Measurements from ENCODE around the gene PLA2G4B. TPM values are rescaled to one million over a fixed set of nuclear protein-coding genes. Genes with fewer than 3 reads are reported as not detected.
A peak's percentile ranks its signal among the peaks of the same experiment; 100 is the strongest.

PLA2G4B gene
- total and polyA plus RNA-seq, 2 experiments from 2014 or later, result 2.7 to 19.6 TPM

DNA sequence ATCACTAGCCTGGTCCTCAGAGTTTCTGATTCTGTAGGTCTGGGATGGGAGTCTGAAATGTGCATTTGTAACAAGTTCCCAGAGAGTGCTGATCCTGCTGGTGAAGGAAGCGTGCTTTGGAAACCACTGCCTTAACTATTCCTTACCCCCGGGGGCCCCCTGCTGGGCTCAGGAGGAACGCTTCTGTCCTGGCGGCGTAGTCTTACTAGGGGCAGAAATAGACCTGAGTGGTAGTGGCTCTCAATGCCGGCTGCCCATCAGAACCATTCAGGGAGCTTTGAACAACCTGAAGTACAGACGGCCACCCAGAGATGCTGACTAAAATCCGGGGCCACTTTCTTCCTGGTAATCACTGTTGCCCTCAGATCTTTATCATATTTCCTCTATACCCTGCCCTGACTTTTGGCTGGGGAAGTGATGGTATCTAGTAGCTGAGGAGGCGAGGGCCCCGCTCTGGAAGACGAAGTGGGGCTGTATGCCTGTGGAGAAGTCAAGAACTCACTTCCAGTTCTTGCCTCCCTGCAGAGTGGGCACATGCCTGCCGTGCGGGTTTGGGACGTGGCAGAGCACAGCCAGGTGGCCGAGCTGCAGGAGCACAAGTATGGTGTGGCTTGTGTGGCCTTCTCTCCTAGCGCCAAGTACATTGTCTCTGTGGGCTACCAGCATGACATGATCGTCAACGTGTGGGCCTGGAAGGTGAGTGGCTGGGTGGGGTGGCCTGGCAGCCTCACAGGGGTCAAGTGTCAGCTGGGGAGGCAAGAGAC is 27.0 kb upstream of the PLA2G4B start:
- Histone ChIP-seq H3K4me2 (no peak overlapping the region), H3K4me1 (ENCODE audit: insufficient read depth) (no peaks in the 10 kb centered on the region), H3K79me2 (peaks cover 9% of the 10 kb centered on the region), H3K4me3 (no peak overlapping the region), H4K20me1 (ENCODE audit: insufficient read depth, poor library complexity, severe bottlenecking) (no peaks in the 10 kb centered on the region), H3K27ac (no peak overlapping the region), H3K36me3 (replicated peaks; ENCODE audit: insufficient read depth, low read depth) (no peaks in the 10 kb centered on the region), H3K9me2 (replicated peaks; ENCODE audit: insufficient read depth) (no peaks in the 10 kb centered on the region), H2AFZ (no peak overlapping the region), H3K27me3 (no peaks in the 10 kb centered on the region), H3K9me3 (ENCODE audit: low read depth) (no peaks in the 10 kb centered on the region)
- WGBS (ENCODE audit: low lambda C conversion rate, missing lambda C conversion rate), result 55% methylated on average over 17 of the region's 18 CpGs
- TF ChIP-seq, protein P1, sequence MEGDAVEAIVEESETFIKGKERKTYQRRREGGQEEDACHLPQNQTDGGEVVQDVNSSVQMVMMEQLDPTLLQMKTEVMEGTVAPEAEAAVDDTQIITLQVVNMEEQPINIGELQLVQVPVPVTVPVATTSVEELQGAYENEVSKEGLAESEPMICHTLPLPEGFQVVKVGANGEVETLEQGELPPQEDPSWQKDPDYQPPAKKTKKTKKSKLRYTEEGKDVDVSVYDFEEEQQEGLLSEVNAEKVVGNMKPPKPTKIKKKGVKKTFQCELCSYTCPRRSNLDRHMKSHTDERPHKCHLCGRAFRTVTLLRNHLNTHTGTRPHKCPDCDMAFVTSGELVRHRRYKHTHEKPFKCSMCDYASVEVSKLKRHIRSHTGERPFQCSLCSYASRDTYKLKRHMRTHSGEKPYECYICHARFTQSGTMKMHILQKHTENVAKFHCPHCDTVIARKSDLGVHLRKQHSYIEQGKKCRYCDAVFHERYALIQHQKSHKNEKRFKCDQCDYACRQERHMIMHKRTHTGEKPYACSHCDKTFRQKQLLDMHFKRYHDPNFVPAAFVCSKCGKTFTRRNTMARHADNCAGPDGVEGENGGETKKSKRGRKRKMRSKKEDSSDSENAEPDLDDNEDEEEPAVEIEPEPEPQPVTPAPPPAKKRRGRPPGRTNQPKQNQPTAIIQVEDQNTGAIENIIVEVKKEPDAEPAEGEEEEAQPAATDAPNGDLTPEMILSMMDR (IDR thresholded peaks at IDR 0.05; ENCODE audit: poor library complexity), result peak; percentile 92
- TF ChIP-seq EZH2phosphoT487 (IDR thresholded peaks at IDR 0.05; ENCODE audit: low read depth, severe bottlenecking, unreplicated experiment), result no peak
- DNase-seq (ENCODE audit: low spot score), result peak; percentile 93

DNA sequence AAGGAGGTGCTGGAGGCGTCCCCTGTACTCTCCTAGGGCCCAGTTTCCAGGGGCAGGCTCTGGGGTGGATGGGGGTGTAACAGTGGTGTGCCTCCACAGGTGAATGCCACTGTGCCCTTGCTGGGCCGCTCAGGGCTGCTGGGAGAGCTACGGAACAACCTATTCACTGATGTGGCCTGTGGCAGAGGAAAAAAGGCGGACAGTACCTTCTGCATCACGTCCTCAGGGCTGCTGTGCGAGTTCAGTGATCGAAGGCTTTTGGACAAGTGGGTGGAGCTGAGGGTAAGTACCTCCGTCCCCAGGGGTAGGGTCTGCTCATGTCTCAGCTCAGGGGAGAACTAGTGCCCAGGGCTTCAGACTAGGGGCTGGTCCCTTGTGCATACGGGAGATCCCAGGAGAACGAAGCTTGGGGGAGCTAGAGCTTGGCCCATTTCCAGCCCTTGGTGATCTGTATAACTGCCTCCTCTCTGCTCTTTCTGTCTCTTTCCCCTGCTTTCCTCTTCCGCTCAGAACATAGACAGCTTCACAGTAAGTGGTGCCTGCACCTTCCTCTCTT is 25.7 kb upstream of the PLA2G4B start:
- Histone ChIP-seq H3K4me3 (no peak overlapping the region), H3K27ac (no peak overlapping the region), H3K9me3 (ENCODE audit: low read depth) (no peaks in the 10 kb centered on the region), H3K36me3 (replicated peaks; ENCODE audit: insufficient read depth, low read depth) (no peaks in the 10 kb centered on the region), H2AFZ (no peak overlapping the region), H4K20me1 (ENCODE audit: insufficient read depth, poor library complexity, severe bottlenecking) (no peaks in the 10 kb centered on the region), H3K4me2 (no peak overlapping the region), H3K9me2 (replicated peaks; ENCODE audit: insufficient read depth) (no peaks in the 10 kb centered on the region), H3K79me2 (peaks cover 7% of the 10 kb centered on the region), H3K4me1 (ENCODE audit: insufficient read depth) (no peaks in the 10 kb centered on the region), H3K27me3 (no peaks in the 10 kb centered on the region)
- WGBS (ENCODE audit: low lambda C conversion rate, missing lambda C conversion rate), result 99% methylated on average over 11 of the region's 11 CpGs
- DNase-seq (ENCODE audit: low spot score), result no peak
- TF ChIP-seq, protein P1 (IDR thresholded peaks at IDR 0.05; ENCODE audit: poor library complexity), result no peak
- TF ChIP-seq EZH2phosphoT487 (IDR thresholded peaks at IDR 0.05; ENCODE audit: low read depth, severe bottlenecking, unreplicated experiment) (no peak), EZH2 (IDR thresholded peaks at IDR 0.05; ENCODE audit: borderline replicate concordance) (no peak)

DNA sequence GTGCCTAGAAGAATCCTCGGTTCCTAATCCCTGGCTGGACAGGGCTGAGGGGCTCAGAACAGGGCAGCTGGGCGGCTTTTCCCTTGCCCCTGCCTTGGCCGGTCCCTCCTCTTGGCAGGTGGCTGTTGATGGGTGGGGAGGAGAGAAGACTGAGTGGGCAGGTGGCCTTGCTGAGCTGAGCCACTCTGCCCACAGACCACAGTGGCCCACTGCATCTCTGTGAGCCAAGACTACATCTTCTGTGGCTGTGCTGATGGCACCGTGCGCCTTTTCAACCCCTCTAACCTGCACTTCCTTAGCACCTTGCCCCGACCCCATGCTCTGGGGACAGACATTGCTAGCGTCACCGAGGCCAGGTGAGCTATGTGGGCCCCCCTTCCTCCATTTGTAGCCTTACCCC is 25.2 kb upstream of the PLA2G4B start:
- no peak for DNase-seq (ENCODE audit: low spot score)
- Histone ChIP-seq H3K4me3 (no peak overlapping the region), H3K36me3 (replicated peaks; ENCODE audit: insufficient read depth, low read depth) (no peaks in the 10 kb centered on the region), H3K4me1 (ENCODE audit: insufficient read depth) (no peaks in the 10 kb centered on the region), H3K9me3 (ENCODE audit: low read depth) (no peaks in the 10 kb centered on the region), H3K27me3 (no peaks in the 10 kb centered on the region), H3K4me2 (no peak overlapping the region), H2AFZ (no peak overlapping the region), H4K20me1 (ENCODE audit: insufficient read depth, poor library complexity, severe bottlenecking) (no peaks in the 10 kb centered on the region), H3K79me2 (peaks cover 7% of the 10 kb centered on the region), H3K9me2 (replicated peaks; ENCODE audit: insufficient read depth) (no peaks in the 10 kb centered on the region), H3K27ac (no peak overlapping the region)
- WGBS (ENCODE audit: low lambda C conversion rate, missing lambda C conversion rate), result 94% methylated on average over 8 of the region's 8 CpGs
- TF ChIP-seq EZH2 (IDR thresholded peaks at IDR 0.05; ENCODE audit: borderline replicate concordance) (no peak), EZH2phosphoT487 (IDR thresholded peaks at IDR 0.05; ENCODE audit: low read depth, severe bottlenecking, unreplicated experiment) (no peak)
- TF ChIP-seq, protein P1 (IDR thresholded peaks at IDR 0.05; ENCODE audit: poor library complexity), result no peak
